HUES48 (cell line): ENCODE data around the gene TGDS.

Experiments used
- H3K27ac ChIP-seq: one replicate; pipeline ENCODE4 v1.7.0; 2013; ENCODE audit warnings: low read depth, low read length, inconsistent platforms
- H3K27me3 ChIP-seq: 2 replicates; pipeline ENCODE4 v1.6.1; 2013; ENCODE audit warnings: mild to moderate bottlenecking, low read length; ENCODE audit not compliant: control insufficient read depth, insufficient read depth
- H3K36me3 ChIP-seq: 2 replicates; pipeline ENCODE4 v1.6.1; 2013; ENCODE audit warnings: low read length; ENCODE audit not compliant: control insufficient read depth, insufficient read depth
- H3K4me1 ChIP-seq: 2 replicates; pipeline ENCODE4 v1.6.1; 2013; ENCODE audit warnings: mild to moderate bottlenecking, low read length; ENCODE audit not compliant: control insufficient read depth, insufficient read depth
- H3K4me3 ChIP-seq: 2 replicates; pipeline ENCODE4 v1.5.1; 2013; ENCODE audit warnings: mild to moderate bottlenecking, low read depth, low read length
- H3K9ac ChIP-seq: 2 replicates; pipeline ENCODE4 v1.6.1; 2013; ENCODE audit warnings: mild to moderate bottlenecking, low read depth, low read length, moderate library complexity
- H3K9me3 ChIP-seq: 2 replicates; pipeline ENCODE4 v1.6.1; 2013; ENCODE audit warnings: low read length; ENCODE audit not compliant: control insufficient read depth, insufficient read depth

The TGDS gene

GRCh38 chr13:94620286-94620896, 24.4 kb upstream of the TGDS start:
- Histone ChIP-seq H3K4me3 (no peak overlapping the region), H3K4me1 (no peaks in the 10 kb centered on the region), H3K27me3 (no peaks in the 10 kb centered on the region), H3K9ac (no peak overlapping the region), H3K36me3 (peaks cover 48% of the 10 kb centered on the region), H3K27ac (no peak overlapping the region), H3K9me3 (no peaks in the 10 kb centered on the region)

GRCh38 chr13:94617389-94618000, 21.5 kb upstream of the TGDS start:
- Histone ChIP-seq H3K9me3 (no peaks in the 10 kb centered on the region), H3K9ac (no peak overlapping the region), H3K27ac (no peak overlapping the region), H3K36me3 (peaks cover 59% of the 10 kb centered on the region), H3K4me3 (no peak overlapping the region), H3K27me3 (no peaks in the 10 kb centered on the region), H3K4me1 (no peaks in the 10 kb centered on the region)

- Histone ChIP-seq H3K4me3 (no peak overlapping the region), H3K27me3 (no peaks in the 10 kb centered on the region), H3K36me3 (peaks cover 70% of the 10 kb centered on the region), H3K27ac (no peak overlapping the region), H3K9me3 (no peaks in the 10 kb centered on the region), H3K9ac (no peak overlapping the region), H3K4me1 (no peaks in the 10 kb centered on the region; the same call in 1 of the 2 replicates)
These were observed 17.1 kb upstream of the TGDS start for GRCh38 chr13:94613051-94613450.

- no peak overlapping the region for H3K4me3 ChIP-seq
- no peaks in the 10 kb centered on the region for H3K9me3 ChIP-seq
- H3K27me3 ChIP-seq = no peaks in the 10 kb centered on the region
- peaks cover 79% of the 10 kb centered on the region for H3K36me3 ChIP-seq
- H3K9ac ChIP-seq = no peak overlapping the region
- no peaks in the 10 kb centered on the region; the same call in 1 of the 2 replicates for H3K4me1 ChIP-seq
- H3K27ac ChIP-seq = no peak overlapping the region
These were observed 16.1 kb upstream of the TGDS start for GRCh38 chr13:94612050-94612449.

- Histone ChIP-seq H3K36me3 (peaks cover 95% of the 10 kb centered on the region), H3K27me3 (no peaks in the 10 kb centered on the region), H3K4me3 (no peak overlapping the region), H3K4me1 (no peaks in the 10 kb centered on the region; the same call in 1 of the 2 replicates), H3K9ac (no peak overlapping the region), H3K27ac (no peak overlapping the region), H3K9me3 (no peaks in the 10 kb centered on the region)
These were observed 14.5 kb upstream of the TGDS start for GRCh38 chr13:94610475-94610874.

- H3K27me3 ChIP-seq = no peaks in the 10 kb centered on the region
- H3K36me3 ChIP-seq = peaks cover 87% of the 10 kb centered on the region
- H3K27ac ChIP-seq = no peak overlapping the region
- H3K9me3 ChIP-seq = no peaks in the 10 kb centered on the region
- no peaks in the 10 kb centered on the region; the same call in 1 of the 2 replicates for H3K4me1 ChIP-seq
- no peak overlapping the region for H3K9ac ChIP-seq
- no peak overlapping the region for H3K4me3 ChIP-seq
These were observed 13.2 kb upstream of the TGDS start for GRCh38 chr13:94609196-94609595.

- Histone ChIP-seq H3K4me3 (no peak overlapping the region), H3K27ac (no peak overlapping the region), H3K27me3 (no peaks in the 10 kb centered on the region), H3K4me1 (no peaks in the 10 kb centered on the region; the same call in 1 of the 2 replicates), H3K9me3 (no peaks in the 10 kb centered on the region), H3K36me3 (peaks cover 83% of the 10 kb centered on the region), H3K9ac (no peak overlapping the region)
These were observed 12.6 kb upstream of the TGDS start for GRCh38 chr13:94608586-94608985.

GRCh38 chr13:94607939-94608338, 12.0 kb upstream of the TGDS start:
- H3K27me3 ChIP-seq = no peaks in the 10 kb centered on the region
- no peak overlapping the region for H3K27ac ChIP-seq
- peaks cover 3% of the 10 kb centered on the region for H3K4me1 ChIP-seq
- H3K36me3 ChIP-seq = peaks cover 77% of the 10 kb centered on the region
- H3K9ac ChIP-seq = no peak overlapping the region
- H3K4me3 ChIP-seq = no peak overlapping the region
- H3K9me3 ChIP-seq = no peaks in the 10 kb centered on the region

GRCh38 chr13:94607056-94607455, 11.1 kb upstream of the TGDS start:
- no peaks in the 10 kb centered on the region for H3K27me3 ChIP-seq
- H3K27ac ChIP-seq = no peak overlapping the region
- H3K4me3 ChIP-seq = no peak overlapping the region
- no peaks in the 10 kb centered on the region for H3K9me3 ChIP-seq
- H3K36me3 ChIP-seq = peaks cover 68% of the 10 kb centered on the region
- H3K4me1 ChIP-seq = peaks cover 3% of the 10 kb centered on the region
- H3K9ac ChIP-seq = no peak overlapping the region

- H3K27me3 ChIP-seq = peaks cover 12% of the 10 kb centered on the region
- no peaks in the 10 kb centered on the region for H3K9me3 ChIP-seq
- peak overlapping the region; percentile 88 for H3K27ac ChIP-seq
- peaks cover 25% of the 10 kb centered on the region for H3K36me3 ChIP-seq
- H3K4me1 ChIP-seq = peaks cover 3% of the 10 kb centered on the region
- H3K9ac ChIP-seq = peak overlapping the region; percentile 88
- H3K4me3 ChIP-seq = peak overlapping the region; percentile 94
These were observed 6.5 kb upstream of the TGDS start for GRCh38 chr13:94602467-94602866.
